Measurements from ENCODE around the gene PCNT. TPM values are rescaled to one million over a fixed set of nuclear protein-coding genes. Genes with fewer than 3 reads are reported as not detected.

Gene PCNT
- total and polyA plus RNA-seq, 2 of the 8 experiments (the other 6 are each of a cell fraction or from before 2014, with no cell fraction given) = 9.9 to 45.1 TPM

DNA sequence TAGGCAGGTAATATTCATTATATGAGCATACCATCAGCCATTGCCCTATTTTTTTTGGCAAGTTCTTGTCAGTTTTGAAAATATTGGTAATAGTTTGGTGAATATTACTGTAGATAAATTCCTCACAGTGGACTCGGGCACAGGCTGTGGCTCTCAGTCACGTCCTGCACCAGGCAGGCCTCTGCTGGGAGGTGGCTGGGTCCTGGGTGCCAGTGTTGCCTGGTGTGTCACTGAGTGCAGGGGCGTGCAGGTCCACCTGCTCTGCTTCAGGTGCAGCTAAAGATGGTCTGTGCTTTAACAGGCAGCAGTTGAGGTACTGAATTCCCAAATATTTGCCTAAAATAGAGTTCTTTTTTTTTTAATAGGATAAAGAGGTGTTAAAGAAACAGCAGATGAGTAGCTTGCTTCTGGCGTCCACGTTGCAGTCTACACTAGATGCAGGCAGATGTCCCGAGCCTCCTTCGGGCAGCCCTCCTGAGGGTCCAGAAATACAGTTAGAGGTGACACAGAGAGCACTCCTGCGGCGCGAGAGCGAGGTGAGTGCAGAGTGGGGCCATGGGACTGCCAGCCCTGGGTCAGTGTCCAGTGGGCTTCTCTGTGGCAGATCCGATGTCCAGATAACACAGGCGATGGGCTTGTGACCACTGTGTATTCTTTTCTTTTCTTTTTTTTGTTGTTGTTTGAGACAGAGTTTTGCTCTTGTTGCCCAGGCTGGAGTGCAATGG lies 77.4 kb downstream of the PCNT start:
- no peak for FAIRE-seq
- TF ChIP-seq, protein P1, sequence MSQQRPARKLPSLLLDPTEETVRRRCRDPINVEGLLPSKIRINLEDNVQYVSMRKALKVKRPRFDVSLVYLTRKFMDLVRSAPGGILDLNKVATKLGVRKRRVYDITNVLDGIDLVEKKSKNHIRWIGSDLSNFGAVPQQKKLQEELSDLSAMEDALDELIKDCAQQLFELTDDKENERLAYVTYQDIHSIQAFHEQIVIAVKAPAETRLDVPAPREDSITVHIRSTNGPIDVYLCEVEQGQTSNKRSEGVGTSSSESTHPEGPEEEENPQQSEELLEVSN (IDR thresholded peaks at IDR 0.05) = no peak
- TF ChIP-seq TAF7 (optimal IDR thresholded peaks at IDR 0.05; ENCODE audit: borderline replicate concordance, low read depth, low read length) (no peak), CEBPB (IDR thresholded peaks at IDR 0.05; ENCODE audit: low read depth, low read length) (no peak), RNF2 (IDR thresholded peaks at IDR 0.05; ENCODE audit: borderline replicate concordance, low read depth, low read length, missing control alignments, poor library complexity, severe bottlenecking) (no peak), TCF12 (IDR thresholded peaks at IDR 0.05; ENCODE audit: low read depth, low read length) (no peak), CTBP2 (IDR thresholded peaks at IDR 0.05; ENCODE audit: borderline replicate concordance, insufficient read depth, insufficient read length, low read length) (no peak), PHF8 (conservative IDR thresholded peaks at IDR 0.05; ENCODE audit: low read depth, low read length) (no peak), POU5F1 (IDR thresholded peaks at IDR 0.05; ENCODE audit: low read depth, low read length) (no peak), RFX5 (IDR thresholded peaks at IDR 0.05; ENCODE audit: borderline replicate concordance, low read depth, low read length) (no peak)
- TF ChIP-seq, protein P2, sequence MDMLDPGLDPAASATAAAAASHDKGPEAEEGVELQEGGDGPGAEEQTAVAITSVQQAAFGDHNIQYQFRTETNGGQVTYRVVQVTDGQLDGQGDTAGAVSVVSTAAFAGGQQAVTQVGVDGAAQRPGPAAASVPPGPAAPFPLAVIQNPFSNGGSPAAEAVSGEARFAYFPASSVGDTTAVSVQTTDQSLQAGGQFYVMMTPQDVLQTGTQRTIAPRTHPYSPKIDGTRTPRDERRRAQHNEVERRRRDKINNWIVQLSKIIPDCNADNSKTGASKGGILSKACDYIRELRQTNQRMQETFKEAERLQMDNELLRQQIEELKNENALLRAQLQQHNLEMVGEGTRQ (IDR thresholded peaks at IDR 0.05; ENCODE audit: low read length) = no peak

More for the DNA sequence above, 77.4 kb downstream of the PCNT start:
- no peaks in the 10 kb centered on the region; the same call in 1 of the 2 replicates for H3K79me1 ChIP-seq (ENCODE audit: low read depth, low read length)
- no peak overlapping the region for H3K27ac ChIP-seq (ENCODE audit: low read depth, low read length)
- no peaks in the 10 kb centered on the region for H3K4me1 ChIP-seq (replicated peaks in 1 of 4; ENCODE audit: control insufficient read depth in 3 of 4, insufficient read depth in 4 of 4, low read length in 3 of 4)
- WGBS, 2 experiments (ENCODE audit: extremely low coverage in 1 of 2, insufficient coverage in 1 of 2, insufficient read length in 1 of 2, insufficient replicate concordance in 2 of 2, low coverage in 1 of 2, low lambda C conversion rate in 2 of 2, missing lambda C conversion rate in 1 of 2) = 94% methylated on average over 13 of the region's 13 CpGs; no CpG with 5 or more reads in 1 of the 2 experiments
- H3K4me3 ChIP-seq (ENCODE audit: extremely low read depth in 1 of 4, insufficient read depth in 2 of 4, low read depth in 3 of 4, low read length in 4 of 4) = no peak overlapping the region
- peaks cover 10 to 52% (median 18%) of the 10 kb centered on the region in 4 experiments; a peak in 7 of 8 replicates for H3K36me3 ChIP-seq (ENCODE audit: control insufficient read depth in 2 of 4, insufficient read depth in 4 of 4, low read length in 3 of 4)
- no peak overlapping the region for H2BK5ac ChIP-seq (ENCODE audit: low read depth, low read length)
- no peaks in the 10 kb centered on the region; a peak in 1 of 4 replicates for H3K9me3 ChIP-seq (ENCODE audit: insufficient read depth in 2 of 2, low read depth in 1 of 2, low read length in 1 of 2)
- H3K4me2 ChIP-seq (ENCODE audit: insufficient read depth in 1 of 2, low read depth in 2 of 2, low read length in 2 of 2) = no peak overlapping the region
- ChIA-PET CTCF (ENCODE audit: partially characterized antibody) (interaction anchor here (0.7 to 0.8 kb wide), 2 partner anchors 9 to 116 kb away, joined by 3 read pairs; no protein-coding TSS in a partner anchor), POLR2A (ENCODE audit: partially characterized antibody) (no interaction called here)
- no peak overlapping the region for H4K8ac ChIP-seq (ENCODE audit: extremely low read depth, insufficient read depth, low read length)
- H3K56ac ChIP-seq (replicated peaks; ENCODE audit: insufficient read length, low read depth, low read length) = no peak overlapping the region
- H3K18ac ChIP-seq (ENCODE audit: extremely low read depth, low read length) = no peak overlapping the region
- no peak overlapping the region for H2BK15ac ChIP-seq (ENCODE audit: low read length)
- H2AFZ ChIP-seq (ENCODE audit: low read length) = no peak overlapping the region
- no peaks in the 10 kb centered on the region for H3K79me2 ChIP-seq (ENCODE audit: control insufficient read depth in 1 of 2, insufficient read depth in 2 of 2, low read length in 2 of 2)
- DNase-seq (ENCODE audit: low read depth in 1 of 2, low spot score in 2 of 2) = no peak
- no peak overlapping the region for H2BK20ac ChIP-seq (ENCODE audit: low read length)
- peaks cover 0 to 5% of the 10 kb centered on the region in 2 experiments for H4K20me1 ChIP-seq (replicated peaks in 1 of 2; ENCODE audit: control insufficient read depth in 1 of 2, insufficient read depth in 2 of 2, low read length in 2 of 2)
- no peak overlapping the region for H3K23ac ChIP-seq (ENCODE audit: insufficient read length)
- H3K9ac ChIP-seq (replicated peaks in 1 of 4; ENCODE audit: extremely low read depth in 1 of 4, low read depth in 3 of 4, low read length in 3 of 4) = no peak overlapping the region
- H2AK5ac ChIP-seq (ENCODE audit: low read depth, low read length) = no peak overlapping the region
- no peak overlapping the region for H2BK120ac ChIP-seq (replicated peaks; ENCODE audit: low read depth, low read length)
- H3K4ac ChIP-seq (replicated peaks; ENCODE audit: insufficient read length, low read depth, low read length) = no peak overlapping the region
- no peaks in the 10 kb centered on the region for H3K23me2 ChIP-seq (ENCODE audit: low read depth, low read length)
- H3K27me3 ChIP-seq (replicated peaks in 1 of 4; ENCODE audit: control insufficient read depth in 3 of 4, extremely low read depth in 1 of 4, insufficient read depth in 3 of 4, low read length in 3 of 4) = no peaks in the 10 kb centered on the region
- H4K91ac ChIP-seq (replicated peaks; ENCODE audit: insufficient read length, low read length) = no peak overlapping the region
- H2BK12ac ChIP-seq (ENCODE audit: low read depth, low read length) = no peak overlapping the region
- no peak overlapping the region for H4K5ac ChIP-seq (ENCODE audit: insufficient read length, low read depth, low read length)
- H3K14ac ChIP-seq (ENCODE audit: insufficient read length) = no peak overlapping the region
